AG09309 (cell line): Measurements from ENCODE around the gene KRT32.

ENCODE experiments used
- DNase-seq: peaks from one replicate; pipeline ENCODE4 v3.0.0-alpha.2; 2010; ENCODE audit warnings: low read depth
- H3K4me3 ChIP-seq: 2 replicates; pipeline ENCODE4 v1.5.1; 2011; ENCODE audit warnings: mild to moderate bottlenecking, low read depth, low read length, moderate library complexity; ENCODE audit not compliant: control insufficient read depth
- CTCF ChIP-seq: IDR thresholded peaks from 2 replicates; pipeline ENCODE4 v1.5.1; 2011; ENCODE audit warnings: mild to moderate bottlenecking, low read depth, low read length, inconsistent platforms; ENCODE audit not compliant: insufficient read depth, control insufficient read depth; ENCODE audit errors: missing control alignments

KRT32 gene

DNA sequence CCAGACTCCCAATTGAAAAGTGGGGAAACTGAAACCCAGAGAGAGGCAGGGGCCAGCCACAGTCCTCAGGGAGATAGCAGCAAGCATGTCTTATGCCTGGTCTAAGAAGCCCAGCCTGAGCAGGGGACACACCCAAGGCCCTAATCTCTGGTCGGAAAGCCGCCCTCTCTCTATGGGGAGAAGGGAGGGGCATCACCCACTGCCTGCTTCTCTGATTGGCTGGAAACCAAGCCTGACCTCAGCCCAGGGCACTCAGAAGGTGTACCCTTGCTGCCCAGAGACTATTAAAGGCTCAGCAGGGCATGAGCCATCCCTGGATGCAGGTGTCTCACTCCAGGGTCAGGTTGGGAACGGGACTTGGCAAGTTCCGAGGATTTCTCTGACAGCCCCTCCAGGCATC lies 43.9 kb upstream of the KRT32 start:
- TF ChIP-seq CTCF, result no peak
- DNase-seq, result no peak
- no peak overlapping the region for H3K4me3 ChIP-seq

GRCh38 chr17:41510251-41511065 lies 43.3 kb upstream of the KRT32 start:
- no peak overlapping the region for H3K4me3 ChIP-seq
- no peak for TF ChIP-seq CTCF
- no peak for DNase-seq

GRCh38 chr17:41507315-41507880 lies 40.2 kb upstream of the KRT32 start:
- TF ChIP-seq CTCF, result no peak
- no peak overlapping the region for H3K4me3 ChIP-seq
- DNase-seq, result no peak

DNA sequence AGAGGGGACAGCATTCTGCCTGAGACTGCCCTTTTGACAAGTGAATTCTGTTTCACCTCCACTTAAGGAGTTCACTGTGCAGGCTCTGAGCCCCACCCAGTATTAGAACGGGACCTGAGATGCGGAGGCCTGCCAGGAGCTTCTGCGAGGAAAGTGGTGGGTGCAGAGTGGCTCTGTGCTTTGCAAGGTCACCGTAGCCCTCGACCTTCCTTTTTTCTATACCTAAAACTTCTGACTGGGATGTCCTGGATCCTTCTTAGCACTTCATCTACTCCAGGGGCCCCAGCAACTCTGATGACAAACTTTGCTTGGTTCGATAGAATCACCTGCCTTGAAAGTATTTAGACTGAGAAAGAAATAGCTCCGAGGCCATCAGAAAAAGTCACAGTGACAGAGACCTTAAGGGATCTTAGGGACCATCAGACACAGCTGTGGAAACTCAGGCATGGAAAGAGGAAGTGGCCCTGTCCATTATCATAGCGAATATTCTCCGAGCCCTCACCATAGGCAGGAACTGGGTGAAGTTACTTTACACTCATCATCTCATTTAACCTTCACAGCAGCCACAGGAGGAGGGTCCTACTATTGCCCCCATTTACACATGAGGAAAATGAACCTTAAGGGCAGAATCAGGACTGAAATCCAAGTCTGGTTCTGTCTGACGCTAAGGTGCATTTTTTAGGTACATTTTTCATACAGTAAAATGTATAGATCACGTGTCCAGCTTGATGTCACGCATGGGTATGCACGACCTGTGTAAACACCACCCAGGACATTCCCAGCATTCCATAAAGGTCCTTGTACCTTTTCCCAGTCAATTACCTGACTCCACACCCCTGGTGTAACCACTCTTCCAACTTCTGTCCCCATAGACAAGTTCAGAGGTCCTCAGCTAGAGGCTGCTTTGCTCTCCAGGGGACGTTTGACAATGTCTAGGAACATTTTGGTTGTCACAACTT lies 38.9 kb upstream of the KRT32 start:
- DNase-seq, result no peak
- TF ChIP-seq CTCF, result no peak
- no peak overlapping the region for H3K4me3 ChIP-seq

- no peak for TF ChIP-seq CTCF
- no peak for DNase-seq
- H3K4me3 ChIP-seq, result no peak within 1 kb of the TSS
Observed at GRCh38 chr17:41505007-41505808, 38.0 kb upstream of the KRT32 start, which contains the start of gene KRT13. TSS of gene KRT13 (minus strand) at chr17:41505612. CDS start at chr17:41505550, 62 bp downstream.
